ENCODE data around the gene CACNA1H.
"Not testable (repeated sequence)": the region's sequence is repeated elsewhere in the genome, so short reads cannot be mapped to it uniquely, and the experiment has no call there.

The CACNA1H gene

DNA sequence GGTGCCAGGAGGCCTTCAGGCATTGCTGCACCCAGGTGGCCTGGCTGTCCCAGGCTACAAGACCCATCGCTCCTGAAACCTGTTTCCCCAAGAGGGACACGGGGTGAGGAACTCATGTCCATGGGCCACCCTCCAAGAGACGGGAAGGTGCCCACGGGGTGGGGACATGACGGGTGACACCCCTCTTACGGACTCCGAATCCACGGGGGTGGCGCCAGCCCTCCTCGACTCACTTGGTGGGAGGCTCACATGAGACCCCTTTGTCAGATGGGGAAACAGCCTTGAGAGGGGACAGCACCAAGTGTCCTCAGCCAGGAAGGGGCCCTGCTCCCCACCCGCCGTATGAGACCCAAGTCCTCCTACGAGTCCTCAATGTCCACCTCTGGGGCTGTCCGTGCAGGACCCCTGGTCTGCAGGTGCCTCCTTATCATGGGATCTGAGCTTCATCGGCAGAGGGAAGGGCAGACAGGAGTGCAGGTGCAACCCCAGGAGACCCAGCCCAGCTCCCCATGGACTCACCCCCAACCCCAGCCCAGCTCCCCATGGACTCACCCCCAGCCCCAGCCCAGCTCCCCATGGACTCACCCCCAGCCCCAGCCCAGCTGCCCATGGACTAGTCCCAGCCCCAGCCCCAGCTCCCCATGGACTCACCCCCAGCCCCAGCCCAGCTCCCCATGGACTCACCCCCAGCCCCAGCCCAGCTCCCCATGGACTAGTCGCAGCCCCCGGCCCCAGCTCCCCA, 77.7 kb downstream of the CACNA1H start:
- DNase-seq = not testable (repeated sequence)

DNA sequence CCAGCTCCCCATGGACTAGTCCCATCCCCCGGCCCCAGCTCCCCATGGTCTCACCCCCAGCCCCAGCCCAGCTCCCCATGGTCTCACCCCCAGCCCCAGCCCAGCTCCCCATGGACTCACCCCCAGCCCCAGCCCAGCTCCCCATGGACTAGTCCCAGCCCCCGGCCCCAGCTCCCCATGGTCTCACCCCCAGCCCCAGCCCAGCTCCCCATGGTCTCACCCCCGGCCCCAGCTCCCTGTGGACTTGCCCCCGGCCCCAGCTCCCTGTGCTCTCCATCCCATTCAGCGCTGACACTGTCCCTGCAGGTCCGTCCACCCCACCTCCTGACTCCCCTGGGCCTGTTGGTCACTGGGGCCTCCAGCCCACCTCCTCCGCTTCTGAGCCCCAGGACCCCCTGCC, 78.4 kb downstream of the CACNA1H start:
- DNase-seq = not testable (repeated sequence)

DNA sequence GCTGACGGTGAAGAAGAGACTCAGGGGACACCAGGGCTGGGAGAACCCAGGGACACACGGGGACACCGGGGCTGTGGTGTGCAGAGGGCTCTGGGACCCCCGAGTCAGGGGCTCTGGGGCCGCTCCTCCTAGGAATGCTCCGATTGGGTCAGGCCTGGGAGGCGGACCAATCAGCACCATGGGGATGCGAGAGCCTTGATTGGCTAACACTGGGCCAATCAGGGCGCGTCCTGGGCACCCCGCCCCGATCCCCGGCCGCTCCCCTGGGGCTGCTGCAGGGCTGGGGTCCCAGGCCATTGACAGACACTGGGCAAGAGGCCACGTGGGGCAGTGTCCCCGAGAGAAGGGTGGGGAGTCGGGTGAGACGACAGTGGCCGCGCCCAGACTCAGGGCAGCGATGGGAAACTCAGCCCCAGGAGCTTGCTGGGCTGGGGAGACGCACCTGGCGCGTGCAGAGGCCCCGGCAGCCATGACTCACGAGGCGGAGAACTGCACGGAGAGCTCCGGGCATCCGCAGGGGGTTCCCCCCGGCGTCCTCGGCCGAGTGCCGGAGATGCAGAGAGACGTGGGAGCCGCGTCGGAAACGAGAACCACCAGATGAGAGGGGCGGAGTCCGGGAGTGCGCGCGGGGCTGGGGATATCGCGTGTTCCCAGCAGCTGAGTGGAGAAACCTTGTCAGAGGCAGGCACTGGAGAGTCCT, 79.3 kb downstream of the CACNA1H start:
- not testable (repeated sequence) for DNase-seq

DNA sequence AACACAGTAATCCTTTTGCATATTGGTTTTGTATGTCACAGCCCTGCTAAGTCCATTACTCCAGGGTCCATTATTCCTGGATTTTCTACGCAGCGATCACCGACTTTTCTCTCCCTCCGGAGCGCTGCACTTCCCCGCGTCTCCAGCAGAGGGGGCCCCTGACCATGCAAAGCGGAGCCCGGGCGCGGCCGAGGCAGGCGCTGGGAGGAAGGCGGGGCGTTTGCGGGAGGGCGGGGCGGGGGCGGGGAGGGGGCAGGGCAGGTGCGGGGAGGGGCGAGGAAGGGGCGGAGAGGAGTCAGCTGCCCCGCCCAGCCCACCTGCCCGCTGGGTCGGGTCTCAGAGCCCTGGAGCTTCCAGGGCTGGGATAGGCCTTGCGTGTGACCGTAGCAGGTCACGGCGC, 83.8 kb downstream of the CACNA1H start:
- DNase-seq = not testable (repeated sequence)

DNA sequence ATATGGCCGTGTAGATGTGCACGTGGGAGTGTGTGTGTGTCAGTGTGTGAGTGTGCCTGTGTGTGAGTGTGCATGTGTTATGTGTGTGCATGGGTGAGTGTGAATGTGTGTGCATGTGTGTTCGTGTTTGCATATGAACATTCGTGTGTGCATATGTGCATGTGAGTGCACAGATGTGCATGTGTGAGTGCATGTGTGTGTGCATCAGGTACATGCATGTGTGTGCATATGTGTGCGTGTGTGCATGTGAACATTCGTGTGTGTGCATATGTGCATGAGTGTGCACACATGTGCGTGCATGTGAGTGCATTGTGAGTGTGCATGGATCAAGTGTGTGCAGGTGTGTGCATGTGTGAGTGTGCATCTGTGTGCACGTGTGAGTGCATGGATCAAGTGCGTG, 85.1 kb downstream of the CACNA1H start:
- no peak for DNase-seq

DNA sequence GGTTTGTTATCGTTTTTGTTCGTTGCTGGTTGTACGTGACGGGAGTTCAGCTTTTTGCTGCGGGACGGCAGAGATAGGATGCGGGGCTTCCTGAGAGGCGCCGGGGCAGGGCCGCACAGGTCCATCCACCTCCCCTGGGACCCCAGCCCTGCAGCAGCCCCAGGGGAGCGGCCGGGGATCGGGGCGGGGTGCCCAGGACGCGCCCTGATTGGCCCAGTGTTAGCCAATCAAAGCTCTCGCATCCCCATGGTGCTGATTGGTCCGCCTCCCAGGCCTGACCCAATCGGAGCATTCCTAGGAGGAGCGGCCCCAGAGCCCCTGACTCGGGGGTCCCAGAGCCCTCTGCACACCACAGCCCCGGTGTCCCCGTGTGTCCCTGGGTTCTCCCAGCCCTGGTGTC, 86.0 kb downstream of the CACNA1H start:
- not testable (repeated sequence) for DNase-seq

DNA sequence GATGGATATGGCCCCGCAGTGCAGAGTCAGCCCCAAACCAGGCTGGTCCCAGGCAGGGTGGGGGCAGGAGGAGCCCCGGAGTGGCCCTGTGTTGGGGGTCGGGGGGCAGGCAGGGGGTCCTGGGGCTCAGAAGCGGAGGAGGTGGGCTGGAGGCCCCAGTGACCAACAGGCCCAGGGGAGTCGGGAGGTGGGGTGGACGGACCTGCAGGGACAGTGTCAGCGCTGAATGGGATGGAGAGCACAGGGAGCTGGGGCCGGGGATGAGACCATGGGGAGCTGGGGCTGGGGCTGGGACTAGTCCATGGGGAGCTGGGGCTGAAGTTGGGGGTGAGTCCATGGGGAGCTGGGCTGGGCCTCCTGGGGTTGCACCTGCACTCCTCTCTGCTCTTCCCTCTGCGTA, 86.7 kb downstream of the CACNA1H start:
- DNase-seq = not testable (repeated sequence)

DNA sequence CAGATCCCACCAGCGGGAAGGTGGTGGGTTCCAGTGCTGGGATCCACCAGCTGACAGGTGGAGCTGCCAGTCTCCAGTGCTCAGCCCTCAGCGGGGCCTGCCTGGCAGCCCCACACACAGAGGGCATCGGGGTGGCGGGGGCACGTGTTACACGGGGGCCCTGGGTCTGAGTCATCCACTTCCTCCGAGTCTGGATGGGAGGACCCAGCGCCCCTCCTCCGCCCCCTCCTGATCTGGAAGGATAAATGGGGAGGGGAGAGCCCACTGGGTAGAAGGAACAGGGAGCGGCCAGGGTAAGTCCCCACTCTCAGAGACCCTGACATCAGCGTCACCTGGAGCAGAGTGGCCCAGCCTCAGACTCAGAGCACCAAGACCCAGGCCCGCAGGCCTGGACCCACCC, 87.5 kb downstream of the CACNA1H start, which contains the start of gene TPSAB1:
TSS of gene TPSAB1 (plus strand) at position 270 of the 400 bp plus-strand sequence. CDS start 234 bp downstream, outside the sequence.
- not testable (repeated sequence) for DNase-seq

DNA sequence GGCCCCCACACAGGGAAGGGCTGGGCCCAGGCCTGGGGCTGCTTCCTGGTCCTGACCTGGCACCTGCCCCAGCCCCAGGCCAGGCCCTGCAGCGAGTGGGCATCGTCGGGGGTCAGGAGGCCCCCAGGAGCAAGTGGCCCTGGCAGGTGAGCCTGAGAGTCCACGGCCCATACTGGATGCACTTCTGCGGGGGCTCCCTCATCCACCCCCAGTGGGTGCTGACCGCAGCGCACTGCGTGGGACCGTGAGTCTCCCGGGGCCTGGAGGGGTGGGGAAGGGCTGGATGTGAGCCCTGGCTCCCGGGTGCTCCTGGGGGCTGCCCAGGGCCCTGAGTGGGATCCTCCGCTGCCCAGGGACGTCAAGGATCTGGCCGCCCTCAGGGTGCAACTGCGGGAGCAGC, 88.2 kb downstream of the CACNA1H start:
- not testable (repeated sequence) for DNase-seq

DNA sequence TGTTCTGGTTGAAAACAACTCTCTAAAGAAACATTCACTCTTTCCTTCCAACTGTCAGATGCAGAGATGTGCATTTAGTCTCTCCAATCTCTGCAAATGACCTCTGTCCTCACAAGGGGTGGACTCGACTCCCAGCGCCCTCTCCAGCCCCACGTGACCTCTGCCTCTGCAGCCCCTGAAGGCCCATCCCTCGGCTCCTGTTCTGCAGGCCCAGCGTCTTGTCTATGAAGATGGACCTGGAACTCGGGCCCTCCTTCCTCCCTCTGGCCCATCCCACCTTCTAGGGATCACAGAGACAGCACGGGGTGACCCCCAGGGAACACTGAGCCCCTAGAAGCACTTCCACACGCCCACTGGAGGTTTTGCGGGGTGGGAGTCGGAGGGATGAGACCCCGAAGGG, 90.5 kb downstream of the CACNA1H start:
- DNase-seq = not testable (repeated sequence)

DNA sequence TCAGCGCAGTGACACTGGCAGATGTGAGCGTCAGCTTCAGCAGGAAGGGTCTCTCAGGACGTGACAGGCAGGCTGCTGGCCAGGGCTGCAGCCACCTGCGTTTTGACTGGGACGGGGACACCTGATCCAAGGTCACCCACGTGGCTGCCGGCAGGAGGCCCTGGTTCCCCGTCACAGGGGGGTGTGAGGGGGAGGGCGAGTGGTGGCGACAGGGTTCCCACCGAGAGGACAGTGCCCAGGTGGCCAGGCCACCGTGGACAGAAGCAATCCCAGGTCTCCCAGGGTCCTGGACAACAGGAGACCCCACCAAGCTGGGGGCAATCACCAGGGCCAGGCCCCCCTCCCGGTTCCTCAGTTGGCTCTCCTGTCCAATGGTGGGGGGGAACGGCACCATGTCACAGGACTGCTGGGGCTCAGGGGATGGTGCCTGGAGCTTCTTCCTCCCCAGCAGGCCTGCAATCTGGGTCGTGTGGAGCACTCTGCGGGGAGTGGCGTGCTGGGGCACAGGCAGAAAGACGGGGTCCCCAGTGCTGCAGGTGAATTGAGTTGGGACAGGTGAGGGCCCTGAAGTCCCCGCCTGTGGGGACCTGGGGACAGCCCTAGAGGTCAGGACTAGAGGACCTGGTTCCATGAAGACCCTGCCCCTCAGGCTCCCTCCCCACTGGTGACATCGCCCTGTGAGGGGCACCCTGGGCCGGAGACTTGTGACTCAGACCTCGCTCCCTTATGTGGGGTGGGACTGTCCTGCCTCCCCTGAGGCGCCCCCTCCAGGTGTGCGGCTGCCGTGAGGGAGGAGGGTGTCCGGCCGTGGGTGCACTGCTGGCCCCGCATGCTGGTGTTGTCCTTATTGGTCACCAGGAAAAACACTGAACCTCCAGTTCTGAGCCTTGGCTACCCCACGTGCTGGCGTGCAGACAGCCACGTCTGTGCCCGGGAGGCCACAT, 91.3 kb downstream of the CACNA1H start:
- DNase-seq = not testable (repeated sequence)

DNA sequence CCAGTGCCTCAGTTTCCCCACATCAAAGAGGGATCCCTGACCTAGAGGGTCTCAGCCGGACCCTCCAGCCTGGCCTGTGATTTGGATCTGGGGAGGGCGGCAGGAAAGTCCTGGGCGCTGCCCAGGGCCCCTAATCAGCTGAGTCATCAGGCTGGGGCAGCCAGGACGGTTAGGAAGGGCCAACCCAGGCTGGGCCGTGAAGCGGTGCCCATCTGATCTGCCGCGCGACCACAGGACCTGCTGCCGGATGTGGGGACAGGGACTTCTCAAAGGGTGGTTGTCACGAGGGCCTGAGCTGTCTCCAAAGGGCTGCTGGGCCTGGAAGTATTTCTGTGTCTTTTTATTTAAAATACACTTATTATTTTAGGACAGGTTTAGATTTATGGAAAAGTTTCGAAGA, 92.0 kb downstream of the CACNA1H start:
- no peak for DNase-seq

DNA sequence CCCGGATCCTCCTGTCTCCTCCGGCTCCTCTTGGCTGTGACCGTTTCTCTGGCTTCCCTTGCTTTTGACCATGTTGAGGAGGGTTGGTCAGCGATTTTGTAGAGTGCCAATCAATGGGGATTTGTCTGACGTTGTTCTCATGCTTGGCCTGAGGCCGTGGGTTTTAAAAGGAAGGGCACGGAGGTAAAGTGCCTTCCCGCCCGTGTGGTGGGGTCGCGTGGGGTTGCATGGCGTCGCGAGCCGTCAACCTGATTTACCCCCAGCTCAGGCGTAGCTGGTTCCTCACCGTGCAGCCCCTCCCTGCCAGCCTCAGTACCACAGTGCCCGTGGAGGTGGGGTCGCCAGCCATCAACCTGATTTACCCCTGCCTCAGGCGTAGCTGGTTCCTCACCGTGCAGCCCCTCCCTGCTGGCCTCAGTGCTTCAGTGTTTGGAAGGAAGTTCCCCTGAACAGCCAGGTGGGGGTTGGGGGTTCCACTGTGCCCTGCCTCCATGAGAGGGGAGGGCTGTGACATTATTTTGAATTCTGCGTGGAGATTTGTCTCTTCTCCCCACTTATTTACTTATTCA, 92.6 kb downstream of the CACNA1H start:
- no peak for DNase-seq

DNA sequence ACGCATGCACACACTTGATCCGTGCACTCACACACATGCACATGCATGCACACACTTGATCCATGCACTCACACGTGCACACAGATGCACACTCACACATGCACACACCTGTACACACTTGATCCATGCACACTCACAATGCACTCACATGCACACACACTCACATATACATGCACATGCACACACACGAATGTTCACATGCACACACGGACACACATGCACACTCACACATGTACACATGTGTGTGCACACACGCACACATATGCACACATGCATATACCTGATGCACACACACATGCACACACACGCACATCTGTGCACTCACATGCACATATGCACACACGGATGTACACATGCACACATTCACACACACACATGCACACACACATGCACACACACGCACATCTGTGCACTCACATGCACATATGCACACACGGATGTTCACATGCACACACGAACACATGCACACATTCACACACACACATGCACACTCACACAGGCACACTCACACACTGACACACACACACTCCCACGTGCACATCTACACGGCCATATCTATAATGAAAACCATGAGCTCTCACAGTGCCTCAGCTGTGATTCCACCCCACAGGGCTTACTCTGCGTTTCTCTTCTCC, 95.1 kb downstream of the CACNA1H start:
- DNase-seq = not testable (repeated sequence)

DNA sequence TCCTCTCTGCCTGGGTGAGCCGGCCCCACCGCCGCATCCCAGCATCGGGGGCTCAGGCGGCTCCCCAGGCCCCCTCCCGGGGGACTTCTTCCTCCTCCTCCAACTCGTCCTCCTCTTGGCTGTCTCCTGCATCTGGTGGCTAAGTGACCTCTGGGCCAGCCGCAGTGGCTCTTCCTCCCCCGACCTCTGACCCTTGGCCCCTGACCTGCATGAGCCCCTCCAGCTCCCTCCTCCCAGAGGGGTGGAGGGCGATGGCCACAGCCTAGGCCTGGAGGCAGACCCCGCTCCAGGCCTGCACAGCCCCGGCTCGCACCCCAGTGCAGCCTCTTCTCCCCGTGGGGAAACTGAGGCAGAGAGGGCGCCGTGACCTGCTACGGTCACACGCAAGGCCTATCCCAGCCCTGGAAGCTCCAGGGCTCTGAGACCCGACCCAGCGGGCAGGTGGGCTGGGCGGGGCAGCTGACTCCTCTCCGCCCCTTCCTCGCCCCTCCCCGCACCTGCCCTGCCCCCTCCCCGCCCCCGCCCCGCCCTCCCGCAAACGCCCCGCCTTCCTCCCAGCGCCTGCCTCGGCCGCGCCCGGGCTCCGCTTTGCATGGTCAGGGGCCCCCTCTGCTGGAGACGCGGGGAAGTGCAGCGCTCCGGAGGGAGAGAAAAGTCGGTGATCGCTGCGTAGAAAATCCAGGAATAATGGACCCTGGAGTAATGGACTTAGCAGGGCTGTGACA, 96.3 kb downstream of the CACNA1H start:
- not testable (repeated sequence) for DNase-seq

DNA sequence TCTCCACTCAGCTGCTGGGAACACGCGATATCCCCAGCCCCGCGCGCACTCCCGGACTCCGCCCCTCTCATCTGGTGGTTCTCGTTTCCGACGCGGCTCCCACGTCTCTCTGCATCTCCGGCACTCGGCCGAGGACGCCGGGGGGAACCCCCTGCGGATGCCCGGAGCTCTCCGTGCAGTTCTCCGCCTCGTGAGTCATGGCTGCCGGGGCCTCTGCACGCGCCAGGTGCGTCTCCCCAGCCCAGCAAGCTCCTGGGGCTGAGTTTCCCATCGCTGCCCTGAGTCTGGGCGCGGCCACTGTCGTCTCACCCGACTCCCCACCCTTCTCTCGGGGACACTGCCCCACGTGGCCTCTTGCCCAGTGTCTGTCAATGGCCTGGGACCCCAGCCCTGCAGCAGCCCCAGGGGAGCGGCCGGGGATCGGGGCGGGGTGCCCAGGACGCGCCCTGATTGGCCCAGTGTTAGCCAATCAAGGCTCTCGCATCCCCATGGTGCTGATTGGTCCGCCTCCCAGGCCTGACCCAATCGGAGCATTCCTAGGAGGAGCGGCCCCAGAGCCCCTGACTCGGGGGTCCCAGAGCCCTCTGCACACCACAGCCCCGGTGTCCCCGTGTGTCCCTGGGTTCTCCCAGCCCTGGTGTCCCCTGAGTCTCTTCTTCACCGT, 100.9 kb downstream of the CACNA1H start:
- not testable (repeated sequence) for DNase-seq

DNA sequence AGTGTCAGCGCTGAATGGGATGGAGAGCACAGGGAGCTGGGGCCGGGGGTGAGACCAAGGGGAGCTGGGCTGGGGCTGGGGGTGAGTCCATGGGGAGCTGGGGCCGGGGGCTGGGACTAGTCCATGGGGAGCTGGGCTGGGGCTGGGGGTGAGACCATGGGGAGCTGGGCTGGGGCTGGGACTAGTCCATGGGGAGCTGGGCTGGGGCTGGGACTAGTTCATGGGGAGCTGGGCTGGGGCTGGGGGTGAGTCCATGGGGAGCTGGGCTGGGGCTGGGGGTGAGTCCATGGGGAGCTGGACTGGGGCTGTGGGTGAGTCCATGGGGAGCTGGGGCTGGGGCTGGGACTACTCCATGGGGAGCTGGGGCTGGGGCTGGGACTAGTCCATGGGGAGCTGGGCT, 101.9 kb downstream of the CACNA1H start:
- not testable (repeated sequence) for DNase-seq

DNA sequence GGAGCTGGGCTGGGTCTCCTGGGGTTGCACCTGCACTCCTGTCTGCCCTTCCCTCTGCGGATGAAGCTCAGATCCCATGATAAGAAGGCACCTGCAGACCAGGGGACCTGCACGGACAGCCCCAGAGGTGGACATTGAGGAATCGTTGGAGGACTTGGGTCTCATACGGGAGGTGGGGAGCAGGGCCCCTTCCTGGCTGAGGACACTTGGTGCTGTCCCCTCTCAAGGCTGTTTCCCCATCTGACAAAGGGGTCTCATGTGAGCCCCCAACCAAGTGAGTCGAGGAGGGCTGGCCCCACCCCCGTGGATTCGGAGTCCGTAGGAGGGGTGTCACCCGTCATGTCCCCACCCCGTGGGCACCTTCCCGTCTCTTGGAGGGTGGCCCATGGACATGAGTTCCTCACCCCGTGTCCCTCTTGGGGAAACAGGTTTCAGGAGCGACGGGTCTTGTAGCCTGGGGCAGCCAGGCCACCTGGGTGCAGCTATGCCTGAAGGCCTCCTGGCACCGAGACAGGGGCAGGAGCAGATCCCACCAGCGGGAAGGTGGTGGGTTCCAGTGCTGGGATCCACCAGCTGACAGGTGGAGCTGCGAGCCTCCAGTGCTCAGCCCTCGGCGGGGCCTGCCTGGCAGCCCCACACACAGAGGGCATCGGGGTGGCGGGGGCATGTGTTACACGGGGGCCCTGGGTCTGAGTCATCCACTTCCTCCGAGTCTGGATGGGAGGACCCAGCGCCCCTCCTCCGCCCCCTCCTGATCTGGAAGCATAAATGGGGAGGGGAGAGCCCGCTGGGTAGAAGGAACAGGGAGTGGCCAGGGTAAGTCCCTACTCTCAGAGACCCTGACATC, 102.6 kb downstream of the CACNA1H start, which contains the start of gene TPSD1:
TSS of gene TPSD1 (plus strand) at position 794 of the 847 bp plus-strand sequence. CDS start 212 bp downstream, outside the sequence.
- not testable (repeated sequence) for DNase-seq

DNA sequence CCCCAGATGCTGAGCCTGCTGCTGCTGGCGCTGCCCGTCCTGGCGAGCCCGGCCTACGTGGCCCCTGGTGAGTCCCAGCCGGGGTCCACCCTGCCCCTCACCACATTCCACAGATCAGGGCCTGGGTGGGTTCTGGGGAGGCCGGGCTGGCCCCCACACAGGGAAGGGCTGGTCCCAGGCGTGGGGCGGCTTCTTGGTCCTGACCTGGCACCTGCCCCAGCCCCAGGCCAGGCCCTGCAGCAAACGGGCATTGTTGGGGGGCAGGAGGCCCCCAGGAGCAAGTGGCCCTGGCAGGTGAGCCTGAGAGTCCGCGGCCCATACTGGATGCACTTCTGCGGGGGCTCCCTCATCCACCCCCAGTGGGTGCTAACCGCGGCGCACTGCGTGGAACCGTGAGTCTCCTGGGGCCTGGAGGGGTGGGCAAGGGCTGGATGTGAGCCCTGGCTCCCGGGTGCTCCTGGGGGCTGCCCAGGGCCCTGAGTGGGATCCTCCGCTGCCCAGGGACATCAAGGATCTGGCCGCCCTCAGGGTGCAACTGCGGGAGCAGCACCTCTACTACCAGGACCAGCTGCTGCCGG, 103.5 kb downstream of the CACNA1H start:
- not testable (repeated sequence) for DNase-seq
